Ovary (tissue), 9 donors: ENCODE data around the gene IQSEC2. TPM values are rescaled to one million over a fixed set of nuclear protein-coding genes. Genes with fewer than 3 reads are reported as not detected.

ENCODE experiments used
- DNase-seq, 5 donors: peaks; one replicate each; pipeline ENCODE4 v3.0.0-alpha.2; 2019 to 2020
- H3K27ac ChIP-seq, 2 donors: fragments of 200-600 bp; one replicate each; pipeline versions ENCODE4 v1.5.1 to v1.8.0; 2019 to 2022
- H3K27me3 ChIP-seq: fragments of 200-600 bp; one replicate; pipeline ENCODE4 v1.8.0; 2022
- H3K36me3 ChIP-seq: fragments of 200-600 bp; sonication (generic); one replicate; pipeline ENCODE4 v1.5.1; 2019
- H3K4me1 ChIP-seq: one replicate; pipeline ENCODE4 v1.8.1; 2013; ENCODE audit warnings: mild to moderate bottlenecking, moderate library complexity; ENCODE audit not compliant: insufficient read depth
- H3K4me3 ChIP-seq: fragments of 200-600 bp; sonication (generic); one replicate; pipeline ENCODE4 v1.5.1; 2017
- H3K9me3 ChIP-seq, 2 donors: fragments of 200-600 bp in 1 of 2; sonication (generic) in 1 of 2; one replicate each; pipeline versions ENCODE4 v1.5.1 to v1.8.1; 2013 to 2019; ENCODE audit warnings: mild to moderate bottlenecking in 1 of 2, moderate library complexity in 1 of 2
- EP300 ChIP-seq: sonication (generic); formaldehyde crosslinking; IDR thresholded peaks from one replicate; pipeline ENCODE4 v1.6.1; 2017; ENCODE audit warnings: antibody characterized with exemption
- POLR2A ChIP-seq: fragments of 450-650 bp; IDR thresholded peaks from one replicate; pipeline ENCODE4 v1.6.1; 2017; ENCODE audit warnings: antibody characterized with exemption, mild to moderate bottlenecking, moderate library complexity
- WGBS, 3 donors: extraction: QIAGEN DNeasy Blood & Tissue Kit in 1 of 3; methylation state at CpG; one replicate each; pipeline versions ENCODE4 v1.1.5 to v1.1.7; 2013 to 2017; 5-methylcytosine and 5-hydroxymethylcytosine counted together
- intact Hi-C, 4 donors: fragments of 100-400 bp; cut with DNase I; formaldehyde crosslinking; loops; one replicate each; pipeline versions ENCODE4 v1.11.0 to v1.15.1; 2022 to 2023
- polyA plus RNA-seq, 2 donors: library from polyadenylated mRNA; stranded (reverse); fragments of 200-250 nt in 1 of 2; fragments of 350-450 nt in 1 of 2; fragmentation: Illumina TruSeq in 1 of 2; extraction: RNeasy Lipid Tissue Mini Kit (QIAGEN cat#74804) in 1 of 2; gene quantifications; one replicate each; pipeline ENCODE4 v1.2.3, GENCODE V29; 2013 to 2014
- total RNA-seq, 7 donors: library from RNA; depleted of rRNA in 2 of 7; stranded (reverse); fragments of >200 nt in 2 of 7; fragmentation: NEBNext Ultra II Directional in 3 of 7; extraction: Animal tissue kit (Norgen Biotek cat#: 25700) in 3 of 7; gene quantifications; one replicate each; pipeline versions ENCODE4 v1.1.0 to v1.2.4, GENCODE V29; 2016 to 2023
- TF ChIP-seq, protein P1 (sequence below), 3 donors: fragments of 450-650 bp in 2 of 3; fragments of 200-600 bp in 1 of 3; IDR thresholded peaks; one replicate each; pipeline versions ENCODE4 v1.5.1 to v1.8.0; 2016 to 2022; ENCODE audit warnings: antibody characterized with exemption in 3 of 3, mild to moderate bottlenecking in 1 of 3
- donor health status: DM: no; HTN: no; CAD: no; lungs with moderate emphysema.
- donor health status: DM: no; HTN: no; CAD: no.
- donor health status: Bipolar disorder and iron deficiency.
- donor health status: DM: yes; HTN: yes; CAD: no.
- donor health status: DM: no; HTN: no; CAD: no.
- donor health status: DM: yes; HTN: yes; CAD: no.

IQSEC2 gene
- total and polyA plus RNA-seq, 9 donors = 8.2 to 20.1 (median 11.9) TPM

GRCh38 chrX:53233536-53233935 lies 47.8 kb downstream of the IQSEC2 start:
- no peaks in the 10 kb centered on the region for H3K9me3 ChIP-seq
- no peaks in the 10 kb centered on the region for H3K36me3 ChIP-seq
- TF ChIP-seq POLR2A = no peak
- TF ChIP-seq, protein P1, sequence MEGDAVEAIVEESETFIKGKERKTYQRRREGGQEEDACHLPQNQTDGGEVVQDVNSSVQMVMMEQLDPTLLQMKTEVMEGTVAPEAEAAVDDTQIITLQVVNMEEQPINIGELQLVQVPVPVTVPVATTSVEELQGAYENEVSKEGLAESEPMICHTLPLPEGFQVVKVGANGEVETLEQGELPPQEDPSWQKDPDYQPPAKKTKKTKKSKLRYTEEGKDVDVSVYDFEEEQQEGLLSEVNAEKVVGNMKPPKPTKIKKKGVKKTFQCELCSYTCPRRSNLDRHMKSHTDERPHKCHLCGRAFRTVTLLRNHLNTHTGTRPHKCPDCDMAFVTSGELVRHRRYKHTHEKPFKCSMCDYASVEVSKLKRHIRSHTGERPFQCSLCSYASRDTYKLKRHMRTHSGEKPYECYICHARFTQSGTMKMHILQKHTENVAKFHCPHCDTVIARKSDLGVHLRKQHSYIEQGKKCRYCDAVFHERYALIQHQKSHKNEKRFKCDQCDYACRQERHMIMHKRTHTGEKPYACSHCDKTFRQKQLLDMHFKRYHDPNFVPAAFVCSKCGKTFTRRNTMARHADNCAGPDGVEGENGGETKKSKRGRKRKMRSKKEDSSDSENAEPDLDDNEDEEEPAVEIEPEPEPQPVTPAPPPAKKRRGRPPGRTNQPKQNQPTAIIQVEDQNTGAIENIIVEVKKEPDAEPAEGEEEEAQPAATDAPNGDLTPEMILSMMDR (IDR thresholded peaks at IDR 0.05) = no peak
- TF ChIP-seq EP300 = no peak
- no peak overlapping the region for H3K27ac ChIP-seq
- intact Hi-C loops = no loop called here
- H3K27me3 ChIP-seq = no peaks in the 10 kb centered on the region
- H3K4me1 ChIP-seq = no peaks in the 10 kb centered on the region
- DNase-seq = no peak
- 72 to 92% (median 77%) methylated on average over 9 of the region's 9 CpGs for WGBS, 3 donors
- H3K4me3 ChIP-seq = no peak overlapping the region

GRCh38 chrX:53230116-53230515 lies 51.3 kb downstream of the IQSEC2 start:
- no peak for DNase-seq
- H3K27me3 ChIP-seq = no peaks in the 10 kb centered on the region
- no peaks in the 10 kb centered on the region for H3K36me3 ChIP-seq
- no peaks in the 10 kb centered on the region for H3K4me1 ChIP-seq
- 61 to 63% (median 63%) methylated on average over 5 of the region's 5 CpGs for WGBS, 3 donors
- no peak overlapping the region for H3K4me3 ChIP-seq
- H3K9me3 ChIP-seq = no peaks in the 10 kb centered on the region
- intact Hi-C loops = no loop called here
- no peak overlapping the region for H3K27ac ChIP-seq
- TF ChIP-seq POLR2A = no peak
- TF ChIP-seq, protein P1 (IDR thresholded peaks at IDR 0.05) = no peak
- TF ChIP-seq EP300 = no peak

DNA sequence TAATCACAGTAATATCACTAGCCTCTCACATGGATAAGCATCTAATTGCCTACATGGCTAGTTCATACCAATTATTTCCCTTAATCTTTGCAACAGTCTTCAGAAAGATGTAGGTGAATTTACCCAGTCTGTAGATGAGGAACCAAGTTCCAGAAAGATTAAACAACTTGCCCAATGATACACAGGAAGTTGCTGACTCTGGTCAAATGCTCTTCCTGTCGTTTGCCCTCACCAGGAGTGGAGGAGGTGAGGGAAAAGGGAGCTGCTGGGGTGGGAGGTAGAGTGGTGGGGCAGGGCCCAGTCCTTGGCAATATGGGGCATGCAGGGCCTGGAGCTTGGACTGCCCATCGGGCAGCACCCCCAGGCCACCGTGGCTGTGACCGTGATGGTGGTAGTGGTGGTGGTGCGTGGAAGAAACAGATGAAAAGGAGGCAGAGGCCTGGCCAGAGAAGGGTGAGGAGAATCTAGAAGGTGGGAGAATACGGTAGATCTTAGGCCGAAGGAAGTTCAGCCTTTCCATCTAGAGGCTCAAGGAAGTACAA lies 54.1 kb downstream of the IQSEC2 start:
- no peak overlapping the region for H3K27ac ChIP-seq
- H3K9me3 ChIP-seq = no peaks in the 10 kb centered on the region
- peaks cover 14% of the 10 kb centered on the region for H3K4me1 ChIP-seq
- H3K4me3 ChIP-seq = no peak overlapping the region
- no peaks in the 10 kb centered on the region for H3K27me3 ChIP-seq
- no peaks in the 10 kb centered on the region for H3K36me3 ChIP-seq
- intact Hi-C loops = loop anchor here in 1 of 4 donors (10.0 kb wide), 1 partner anchor 198 kb away; the partner anchor contains the start of genes RIBC1 and SMC1A
- 76 to 82% (median 78%) methylated on average over 7 of the region's 7 CpGs for WGBS, 3 donors
- TF ChIP-seq EP300 (no peak), POLR2A (no peak)
- TF ChIP-seq, protein P1 (IDR thresholded peaks at IDR 0.05) = no peak
- no peak for DNase-seq

DNA sequence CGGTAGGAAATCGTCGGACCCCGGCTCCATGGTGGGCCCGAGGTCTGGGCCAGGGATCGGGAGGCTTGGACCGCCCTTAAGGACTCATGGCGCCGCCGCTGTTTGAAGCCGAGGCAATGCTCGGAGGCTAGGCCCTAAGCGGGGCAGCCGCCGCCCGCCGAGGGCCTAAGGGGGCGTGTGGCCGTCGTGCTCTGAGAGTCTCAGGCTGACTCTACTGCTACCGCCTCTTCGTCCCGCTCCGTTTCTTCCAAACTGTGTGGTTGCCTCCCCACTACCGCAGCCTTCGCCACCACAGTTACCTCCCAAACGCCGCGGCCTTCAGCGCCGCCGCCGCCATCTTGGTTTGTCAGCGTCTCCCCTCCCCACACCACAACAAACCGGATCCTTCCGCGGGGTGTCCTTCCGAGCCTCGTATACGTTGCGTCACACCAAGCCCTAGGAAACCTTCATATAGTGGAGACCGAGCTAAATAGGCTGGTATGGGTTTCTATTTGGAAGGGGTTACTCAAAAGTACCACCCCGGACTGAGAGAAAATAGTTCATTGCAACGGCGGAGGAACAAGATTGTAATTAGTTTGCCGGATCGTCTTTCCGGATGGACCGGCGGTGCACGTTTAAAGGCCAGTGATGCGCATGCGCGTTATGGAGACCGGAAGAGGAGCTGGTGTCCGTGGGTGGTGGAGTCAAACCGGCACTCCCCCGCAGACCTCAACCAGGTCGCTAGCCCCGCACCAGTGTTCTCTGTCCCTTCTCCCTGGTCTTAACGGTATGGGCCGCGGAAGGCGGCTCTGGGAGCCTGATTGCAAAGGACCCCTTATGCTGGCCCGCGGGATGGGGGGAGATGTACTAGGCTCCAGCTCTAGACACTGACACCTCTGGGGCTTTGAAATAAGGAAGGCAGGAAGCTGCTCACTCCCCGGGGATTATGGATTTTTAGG lies 56.3 kb downstream of the IQSEC2 start, which contains the start of gene KDM5C:
TSS of gene KDM5C (minus strand) at position 348 of the 938 bp plus-strand sequence. CDS start at position 30, 318 bp downstream.
- H3K27me3 ChIP-seq = no peaks in the 10 kb centered on the region
- intact Hi-C loops = loop anchor here in 1 of 4 donors (10.0 kb wide), 1 partner anchor 200 kb away; the partner anchor contains the start of genes RIBC1 and SMC1A
- TF ChIP-seq, protein P1 (IDR thresholded peaks at IDR 0.05) = peak in 1 of 3 donors; percentile 27
- TF ChIP-seq EP300 (peak; percentile 42), POLR2A (peak; percentile 70)
- H3K27ac ChIP-seq = peak within 1 kb of the TSS; percentile 75 to 83
- 0 to 2% (median 0%) methylated on average over 59 to 67 of the region's 67 CpGs for WGBS, 3 donors
- H3K36me3 ChIP-seq = no peaks in the 10 kb centered on the region
- H3K4me3 ChIP-seq = peak within 1 kb of the TSS; percentile 53
- H3K9me3 ChIP-seq = no peaks in the 10 kb centered on the region
- peaks cover 18% of the 10 kb centered on the region for H3K4me1 ChIP-seq
- DNase-seq = peak; percentile 92 to 96 (median 96)
